ENCODE results near the gene LRRC63.

DNA sequence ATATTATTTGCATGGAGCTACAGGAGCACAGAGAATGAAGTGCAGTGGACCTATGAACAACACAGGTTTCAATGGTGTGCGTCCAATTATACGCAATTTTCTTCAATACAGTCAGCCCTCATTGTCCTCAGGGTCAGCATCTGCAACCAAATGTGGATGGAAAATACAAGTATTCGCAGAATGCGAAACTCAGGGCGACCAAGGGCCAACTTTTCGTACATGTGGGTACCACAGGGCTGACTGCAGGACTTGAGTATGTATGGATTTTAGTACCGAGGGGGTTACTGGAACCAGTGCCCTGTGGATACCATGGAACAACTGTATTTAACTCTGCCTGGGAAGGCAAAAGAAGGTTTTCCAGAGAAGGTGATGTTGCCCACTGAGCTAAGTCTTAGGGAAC lies 40.0 kb upstream of the LRRC63 start:
- TF ChIP-seq YY1 (IDR thresholded peaks at IDR 0.05; ENCODE audit: insufficient read depth, insufficient read length) (no peak), SUZ12 (IDR thresholded peaks at IDR 0.05; ENCODE audit: extremely low read depth, insufficient read depth, insufficient read length) (no peak)

Measured in NT2/D1 (cell line).